Neural progenitor cell (in vitro differentiated cells): ENCODE results near the gene MRPL17. TPM values are rescaled to one million over a fixed set of nuclear protein-coding genes. Genes with fewer than 3 reads are reported as not detected.
A peak's percentile ranks its signal among the peaks of the same experiment; 100 is the strongest.

Source experiments
- DNase-seq: peaks from one replicate; pipeline ENCODE4 v3.0.0-alpha.2; 2016; ENCODE audit warnings: low spot score
- H2AFZ ChIP-seq: fragments of 200-600 bp; sonication (generic); replicated peaks from 2 replicates; pipeline ENCODE4 v1.6.1; 2016; ENCODE audit warnings: antibody characterized with exemption
- H3F3A ChIP-seq: fragments of 200-600 bp; sonication (generic); 2 replicates; pipeline ENCODE4 v1.6.1; 2016; ENCODE audit warnings: antibody characterized with exemption, low read depth
- H3K27ac ChIP-seq: fragments of 200-600 bp; sonication (generic); 2 replicates; pipeline ENCODE4 v1.5.1; 2016; ENCODE audit warnings: mild to moderate bottlenecking
- H3K27me3 ChIP-seq: fragments of 200-600 bp; sonication (generic); 2 replicates; pipeline ENCODE4 v1.6.1; 2016; ENCODE audit warnings: mild to moderate bottlenecking, moderate library complexity
- H3K36me3 ChIP-seq: fragments of 200-600 bp; sonication (generic); 2 replicates; pipeline ENCODE4 v1.5.1; 2016
- H3K4me1 ChIP-seq: fragments of 200-600 bp; sonication (generic); 2 replicates; pipeline ENCODE4 v1.6.1; 2016; ENCODE audit warnings: mixed run types
- H3K4me2 ChIP-seq: fragments of 200-600 bp; sonication (generic); 2 replicates; pipeline ENCODE4 v1.6.1; 2016
- H3K4me3 ChIP-seq: fragments of 200-600 bp; sonication (generic); 2 replicates; pipeline ENCODE4 v1.5.1; 2016
- H3K79me2 ChIP-seq: fragments of 200-600 bp; sonication (generic); 2 replicates; pipeline ENCODE4 v1.6.1; 2016; ENCODE audit warnings: low read depth
- H3K9ac ChIP-seq: fragments of 200-600 bp; sonication (generic); 2 replicates; pipeline ENCODE4 v1.6.1; 2016
- H3K9me3 ChIP-seq: fragments of 200-600 bp; sonication (generic); 2 replicates; pipeline ENCODE4 v1.5.1; 2016; ENCODE audit warnings: low read depth
- H4K20me1 ChIP-seq: fragments of 200-600 bp; sonication (generic); 2 replicates; pipeline ENCODE4 v1.6.1; 2016; ENCODE audit warnings: low read depth
- H3K27ac Mint-ChIP-seq: 3 replicates; pipeline ENCODE4 v1.8.0; 2021; ENCODE audit warnings: mixed read lengths
- H3K27me3 Mint-ChIP-seq: 2 replicates; pipeline ENCODE4 v1.8.0; 2022; ENCODE audit warnings: low read depth, mild to moderate bottlenecking, inconsistent platforms, moderate library complexity, mixed read lengths; ENCODE audit not compliant: insufficient read depth
- H3K36me3 Mint-ChIP-seq: 3 replicates; pipeline ENCODE4 v1.8.0; 2021; ENCODE audit warnings: mixed read lengths
- H3K4me1 Mint-ChIP-seq: 3 replicates; pipeline ENCODE4 v1.8.0; 2021; ENCODE audit warnings: mixed read lengths
- H3K4me3 Mint-ChIP-seq: 3 replicates; pipeline ENCODE4 v1.8.0; 2021; ENCODE audit warnings: mild to moderate bottlenecking, moderate library complexity, mixed read lengths
- H3K9me3 Mint-ChIP-seq: 3 replicates; pipeline ENCODE4 v1.8.0; 2020; ENCODE audit warnings: mixed read lengths
- CTCF ChIP-seq: fragments of 200-600 bp; sonication (generic); IDR thresholded peaks from 2 replicates; pipeline ENCODE4 v1.5.1; 2017; ENCODE audit warnings: antibody characterized with exemption, mild to moderate bottlenecking
- EZH2 ChIP-seq: fragments of 200-600 bp; sonication (generic); IDR thresholded peaks from 2 replicates; pipeline ENCODE4 v1.6.1; 2017; ENCODE audit warnings: antibody characterized with exemption, mild to moderate bottlenecking, moderate library complexity
- EZH2phosphoT487 ChIP-seq: fragments of 200-600 bp; sonication (generic); IDR thresholded peaks from 2 replicates; pipeline ENCODE4 v1.6.1; 2017; ENCODE audit warnings: antibody characterized with exemption
- total RNA-seq: library from RNA; depleted of rRNA; stranded (reverse); fragments of >200 nt; gene quantifications from 2 replicates; pipeline ENCODE4 v1.2.3, GENCODE V29; 2015; ENCODE audit warnings: low replicate concordance

The MRPL17 gene
- total RNA-seq, 1 donor from 2014 or later = 24.3 TPM

- Histone ChIP-seq H3F3A (peaks cover 7% of the 10 kb centered on the region), H3K4me3 (peak overlapping the region; percentile 64), H4K20me1 (no peaks in the 10 kb centered on the region), H3K9me3 (no peaks in the 10 kb centered on the region), H3K27ac (no peak overlapping the region), H2AFZ (no peak overlapping the region), H3K9ac (no peak overlapping the region), H3K4me1 (peaks cover 3% of the 10 kb centered on the region), H3K4me2 (peak overlapping the region; percentile 90), H3K27me3 (peaks cover 66% of the 10 kb centered on the region), H3K36me3 (no peaks in the 10 kb centered on the region), H3K79me2 (no peaks in the 10 kb centered on the region)
- Mint-ChIP-seq H3K9me3 (no peaks in the 10 kb centered on the region), H3K36me3 (no peaks in the 10 kb centered on the region), H3K27me3 (peaks cover 5% of the 10 kb centered on the region), H3K27ac (peak overlapping the region; percentile 55), H3K4me1 (peaks cover 11% of the 10 kb centered on the region), H3K4me3 (peak overlapping the region; percentile 87)
- TF ChIP-seq CTCF (no peak), EZH2phosphoT487 (no peak), EZH2 (no peak)
- no peak for DNase-seq
Measured at GRCh38 chr11:6656936-6657335, 26.2 kb downstream of the MRPL17 start.

GRCh38 chr11:6656584-6656915 is 26.6 kb downstream of the MRPL17 start:
- H3K79me2 ChIP-seq = no peaks in the 10 kb centered on the region
- Mint-ChIP-seq H3K36me3 (no peaks in the 10 kb centered on the region), H3K27me3 (peaks cover 5% of the 10 kb centered on the region), H3K27ac (peak overlapping the region; percentile 55), H3K4me1 (peaks cover 11% of the 10 kb centered on the region), H3K9me3 (no peaks in the 10 kb centered on the region), H3K4me3 (peak overlapping the region; percentile 87)
- H3K4me3 ChIP-seq = peak overlapping the region; percentile 64
- no peaks in the 10 kb centered on the region for H4K20me1 ChIP-seq
- H3K4me2 ChIP-seq = peak overlapping the region; percentile 90
- H3K27ac ChIP-seq = no peak overlapping the region
- no peak for DNase-seq
- H3K9me3 ChIP-seq = no peaks in the 10 kb centered on the region
- H3K27me3 ChIP-seq = peaks cover 69% of the 10 kb centered on the region
- H3K4me1 ChIP-seq = peaks cover 3% of the 10 kb centered on the region
- H3K9ac ChIP-seq = no peak overlapping the region
- no peak for TF ChIP-seq EZH2phosphoT487
- peak; percentile 54 for TF ChIP-seq EZH2
- TF ChIP-seq CTCF = no peak
- H3K36me3 ChIP-seq = no peaks in the 10 kb centered on the region
- H2AFZ ChIP-seq = peak overlapping the region; percentile 97
- peaks cover 7% of the 10 kb centered on the region for H3F3A ChIP-seq

- H3K27me3 Mint-ChIP-seq = peaks cover 5% of the 10 kb centered on the region
- H3K4me3 ChIP-seq = peak within 1 kb of the TSS; percentile 64
- no peaks in the 10 kb centered on the region for H3K79me2 ChIP-seq
- DNase-seq = peak; percentile 75
- peak within 1 kb of the TSS; percentile 90 for H3K4me2 ChIP-seq
- no peak within 1 kb of the TSS for H3K27ac ChIP-seq
- peaks cover 75% of the 10 kb centered on the region for H3K27me3 ChIP-seq
- H3F3A ChIP-seq = peaks cover 7% of the 10 kb centered on the region
- no peak within 1 kb of the TSS for H3K9ac ChIP-seq
- TF ChIP-seq CTCF (no peak), EZH2phosphoT487 (no peak), EZH2 (no peak)
- no peaks in the 10 kb centered on the region for H3K9me3 ChIP-seq
- no peaks in the 10 kb centered on the region for H4K20me1 ChIP-seq
- H3K4me1 Mint-ChIP-seq = peaks cover 11% of the 10 kb centered on the region
- no peaks in the 10 kb centered on the region for H3K36me3 ChIP-seq
- H3K9me3 Mint-ChIP-seq = no peaks in the 10 kb centered on the region
- peak within 1 kb of the TSS; percentile 55 for H3K27ac Mint-ChIP-seq
- H2AFZ ChIP-seq = peak within 1 kb of the TSS; percentile 97
- H3K4me1 ChIP-seq = peaks cover 3% of the 10 kb centered on the region
- no peaks in the 10 kb centered on the region for H3K36me3 Mint-ChIP-seq
- H3K4me3 Mint-ChIP-seq = peak within 1 kb of the TSS; percentile 87
Measured at GRCh38 chr11:6655790-6656583, 27.2 kb downstream of the MRPL17 start, which contains the start of gene DCHS1. DCHS1 (minus strand) TSS chr11:6655809; CDS start chr11:6641613, 14,196 bp downstream.
